ENCODE results near the gene KIFAP3.
"Not testable (repeated sequence)": the region's sequence is repeated elsewhere in the genome, so short reads cannot be mapped to it uniquely, and the experiment has no call there.

Gene KIFAP3

DNA sequence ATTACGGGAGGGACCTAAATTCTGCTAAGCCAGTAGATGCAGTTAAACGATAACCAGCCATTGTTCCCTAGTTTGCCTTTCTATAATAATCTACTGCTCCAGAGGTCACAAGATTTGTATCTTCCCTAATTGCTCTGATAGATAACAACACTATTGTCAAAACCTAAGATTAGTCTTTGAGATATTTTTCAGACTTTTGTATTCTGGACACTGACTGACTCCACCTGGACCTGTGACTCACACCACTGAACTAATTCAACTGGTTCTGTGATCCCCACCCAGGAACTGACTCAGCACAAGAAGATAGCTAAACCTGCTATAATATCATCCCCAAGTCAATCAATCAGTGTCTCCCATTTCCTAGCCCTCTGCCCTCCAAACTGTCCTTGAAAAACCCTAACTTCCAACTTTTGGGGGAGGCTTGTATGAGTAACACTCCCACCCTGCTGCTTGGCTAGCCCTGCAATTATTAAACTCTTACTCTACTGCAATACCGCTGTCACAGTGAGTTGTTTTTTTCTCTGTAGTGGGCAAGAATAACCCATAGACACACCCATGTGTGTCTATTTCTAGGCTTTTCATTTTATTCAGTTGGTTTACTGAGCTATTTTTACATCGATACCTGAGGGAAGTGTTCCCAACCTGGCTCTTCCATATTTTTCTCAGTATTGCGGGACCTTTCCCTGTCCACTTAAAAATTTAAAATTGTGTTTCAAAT lies 11.2 kb downstream of the KIFAP3 start:
- no peak for DNase-seq

DNA sequence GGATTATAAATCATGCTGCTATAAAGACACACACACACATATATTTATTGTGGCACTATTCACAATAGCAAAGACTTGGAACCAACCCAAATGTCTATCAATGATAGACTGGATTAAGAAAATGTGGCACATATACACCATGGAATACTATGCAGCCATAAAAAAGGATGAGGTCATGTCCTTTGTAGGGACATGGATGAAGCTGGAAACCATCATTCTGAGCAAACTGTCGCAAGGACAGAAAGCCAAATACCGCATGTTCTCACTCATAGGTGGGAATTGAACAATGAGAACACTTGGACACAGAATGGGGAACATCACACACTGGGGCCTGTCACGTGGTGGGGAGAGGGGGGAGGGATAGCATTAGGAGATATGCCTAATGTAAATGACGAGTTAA lies 12.8 kb downstream of the KIFAP3 start:
- not testable (repeated sequence) for DNase-seq

DNA sequence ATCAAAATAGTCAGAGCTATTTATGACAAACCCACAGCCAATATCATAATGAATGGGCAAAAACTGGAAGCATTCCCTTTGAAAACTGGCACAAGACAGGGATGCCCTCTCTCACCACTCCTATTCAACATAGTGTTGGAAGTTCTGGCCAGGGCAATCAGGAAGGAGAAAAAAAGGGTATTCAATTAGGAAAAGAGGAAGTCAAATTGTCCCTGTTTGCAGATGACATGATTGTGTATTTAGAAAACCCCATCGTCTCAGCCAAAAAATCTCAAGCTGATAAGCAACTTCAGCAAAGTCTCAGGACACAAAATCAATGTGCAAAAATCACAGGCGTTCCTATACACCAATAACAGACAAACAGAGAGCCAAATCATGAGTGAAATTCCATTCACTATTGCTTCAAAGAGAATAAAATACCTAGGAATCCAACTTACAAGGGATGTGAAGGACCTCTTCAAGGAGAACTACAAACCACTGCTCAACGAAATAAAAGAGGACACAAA lies 14.4 kb downstream of the KIFAP3 start:
- not testable (repeated sequence) for DNase-seq

DNA sequence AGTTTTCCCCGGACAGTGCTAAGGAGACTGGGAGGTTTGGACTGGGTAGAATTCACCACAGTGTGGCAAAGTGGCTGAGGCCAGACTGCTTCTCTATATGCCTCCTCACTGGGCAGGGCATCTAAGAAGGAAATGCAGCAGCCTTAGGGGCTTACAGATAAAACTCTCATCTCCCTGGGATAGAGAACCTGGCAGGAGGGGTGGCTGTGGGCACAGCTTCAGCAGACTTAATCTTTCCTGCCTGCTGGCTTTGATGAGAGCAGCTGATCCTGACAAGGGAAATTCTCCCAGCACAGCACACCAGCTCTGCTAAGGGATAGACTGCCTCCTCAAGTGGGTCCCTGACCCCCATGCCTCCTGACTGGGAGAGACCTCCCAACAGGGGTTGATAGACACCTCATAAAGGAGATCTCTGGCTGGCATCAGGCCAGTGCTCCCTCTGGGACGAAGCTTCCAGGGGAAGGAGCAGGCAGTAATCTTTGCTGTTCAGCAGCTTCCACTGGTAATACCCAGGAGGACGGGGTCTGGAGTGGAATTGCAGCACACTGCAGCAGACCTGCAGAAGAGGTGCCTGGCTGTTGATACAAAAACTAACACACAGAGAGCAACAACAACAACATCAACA lies 25.2 kb downstream of the KIFAP3 start:
- DNase-seq: no peak

DNA sequence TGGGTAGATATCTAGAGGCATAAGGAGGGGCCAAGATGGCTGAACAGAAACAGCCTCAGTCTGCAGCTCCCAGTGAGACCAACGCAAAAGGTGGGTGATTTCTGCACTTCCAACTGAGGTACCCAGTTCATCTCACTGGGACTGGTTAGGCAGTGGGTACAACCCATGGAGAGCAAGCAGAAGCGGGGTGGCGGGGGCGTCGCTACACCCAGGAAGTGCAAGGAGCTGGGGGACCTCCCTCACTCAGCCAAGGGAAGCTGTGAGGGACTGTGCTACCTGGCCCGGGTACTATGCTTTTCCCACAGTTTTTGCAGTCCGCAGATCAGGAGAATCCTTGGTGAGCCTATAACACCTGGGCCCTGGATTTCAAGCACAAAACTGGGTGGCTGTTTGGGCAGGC lies 26.0 kb downstream of the KIFAP3 start:
- DNase-seq: no peak

DNA sequence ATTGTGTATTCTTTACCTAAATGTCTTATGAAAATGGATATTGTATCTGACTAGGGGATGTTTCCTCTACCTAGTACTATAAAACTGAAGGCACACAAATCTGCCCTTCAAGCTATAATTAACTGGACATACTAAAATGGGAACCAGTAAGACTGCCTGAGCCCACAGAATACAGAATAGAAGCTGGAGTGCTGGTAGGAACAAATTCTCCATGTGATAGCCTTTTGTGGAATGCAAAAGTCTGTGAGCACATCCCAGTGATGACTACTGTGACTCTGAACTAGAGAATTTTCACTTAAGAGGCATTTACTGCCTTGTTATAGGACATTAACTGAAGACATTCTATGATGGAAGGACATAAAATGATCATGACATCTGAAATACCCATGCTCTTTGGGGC lies 30.3 kb downstream of the KIFAP3 start:
- no peak for DNase-seq

DNA sequence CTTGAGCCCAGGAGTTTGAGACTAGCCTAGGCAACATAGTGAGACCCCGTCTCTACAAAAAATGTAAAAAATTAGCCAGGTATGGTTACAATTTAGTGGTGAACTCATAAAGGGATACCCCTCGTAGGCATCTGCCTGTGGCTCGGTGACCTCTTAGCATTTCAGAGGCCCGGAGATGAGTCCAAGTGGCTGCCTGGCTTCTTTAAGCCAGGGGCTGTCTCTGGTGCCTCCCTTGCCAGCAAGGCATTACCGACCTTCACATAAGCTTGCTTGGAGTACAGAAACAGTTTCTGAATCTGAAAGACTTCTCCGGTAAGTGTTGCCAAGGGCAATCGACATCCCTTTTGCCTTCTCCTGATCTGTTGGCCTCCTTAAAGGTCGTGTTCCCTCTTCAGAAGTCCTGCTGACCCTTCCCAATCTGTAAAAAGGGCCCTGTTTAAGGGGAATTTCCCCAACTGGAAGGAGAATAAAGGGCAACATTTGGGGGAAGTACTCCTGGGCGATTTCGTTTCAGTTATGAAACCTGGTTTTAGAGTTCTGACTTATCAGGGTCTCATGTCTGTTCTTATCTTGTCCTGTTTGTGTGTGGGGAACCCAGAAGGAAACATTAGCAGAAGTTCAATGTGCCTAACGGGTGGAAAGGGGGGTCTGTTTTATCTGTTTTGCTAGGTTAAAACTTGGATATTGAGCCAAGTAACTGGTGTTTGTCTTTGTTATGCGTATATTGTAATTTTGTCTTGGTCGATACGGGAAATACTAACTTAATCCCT lies 32.9 kb downstream of the KIFAP3 start:
- no peak for DNase-seq

DNA sequence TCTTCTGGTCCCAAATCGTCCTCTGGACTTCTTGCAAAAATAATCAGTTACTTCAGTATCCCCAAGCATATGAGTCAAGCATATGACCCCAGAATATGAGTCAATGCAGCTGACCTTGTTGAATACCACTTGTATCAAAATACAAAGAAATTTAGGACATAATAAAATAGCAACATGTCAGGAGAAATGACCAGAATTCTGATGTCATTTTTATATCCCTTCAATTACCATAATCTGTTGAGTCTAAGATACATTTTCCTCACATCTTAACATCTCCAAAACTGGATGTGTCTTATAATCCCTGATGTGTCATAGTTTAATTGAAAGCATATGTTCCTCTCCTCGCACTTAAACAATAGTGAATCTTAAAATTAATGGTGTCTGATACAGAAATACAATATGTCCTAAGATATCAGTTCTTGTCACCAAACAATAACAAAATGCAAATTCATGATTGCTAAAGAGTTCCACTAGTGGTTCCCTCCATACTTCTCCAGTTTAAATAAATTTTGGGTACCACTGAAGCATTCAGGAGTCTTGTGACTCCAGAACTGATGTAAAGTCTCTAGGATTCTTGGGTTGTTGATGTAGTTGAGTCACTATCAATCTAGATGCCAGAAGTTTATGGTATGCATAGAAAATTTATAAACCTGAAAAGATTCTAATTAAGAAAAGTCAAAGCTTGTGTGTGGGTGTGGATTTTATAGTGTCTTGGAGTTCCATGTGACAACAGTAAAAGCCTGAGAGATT lies 41.8 kb downstream of the KIFAP3 start:
- DNase-seq: no peak

DNA sequence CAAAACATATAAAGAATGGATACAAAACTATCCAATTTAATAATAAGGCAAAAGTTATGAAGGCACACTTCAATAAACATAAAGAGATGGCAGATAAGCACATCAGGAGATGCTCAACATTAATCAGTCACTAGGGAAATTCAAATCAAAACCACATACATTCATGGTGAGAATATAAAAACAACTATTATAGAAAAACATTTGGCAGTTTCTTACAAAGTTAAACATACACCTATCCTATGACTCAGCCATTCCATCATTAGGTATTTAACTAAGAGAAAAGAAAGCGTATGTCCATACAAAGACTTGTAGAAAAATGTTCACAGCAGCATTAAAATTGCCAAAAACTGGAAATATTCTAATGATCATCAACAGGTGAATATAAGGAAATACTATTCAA lies 44.3 kb downstream of the KIFAP3 start:
- DNase-seq: no peak

DNA sequence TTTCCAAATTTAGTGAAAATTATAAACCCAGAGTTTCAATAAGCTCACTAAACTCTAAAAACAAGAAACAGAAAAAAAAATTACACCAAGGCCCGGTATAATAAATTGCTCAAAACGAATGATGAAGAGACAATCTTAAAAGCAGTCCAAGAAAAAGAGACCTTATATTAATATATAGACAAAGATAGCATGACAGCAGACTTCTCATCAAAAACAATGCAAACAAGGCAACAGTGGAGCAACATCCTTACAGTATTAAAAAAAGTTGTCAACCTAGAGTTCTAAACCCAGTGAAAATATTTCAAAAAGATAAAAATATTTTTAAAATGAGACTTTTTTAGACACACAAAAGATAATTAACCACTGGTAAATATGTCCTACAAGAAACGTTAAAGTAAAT lies 46.7 kb downstream of the KIFAP3 start:
- no peak for DNase-seq

DNA sequence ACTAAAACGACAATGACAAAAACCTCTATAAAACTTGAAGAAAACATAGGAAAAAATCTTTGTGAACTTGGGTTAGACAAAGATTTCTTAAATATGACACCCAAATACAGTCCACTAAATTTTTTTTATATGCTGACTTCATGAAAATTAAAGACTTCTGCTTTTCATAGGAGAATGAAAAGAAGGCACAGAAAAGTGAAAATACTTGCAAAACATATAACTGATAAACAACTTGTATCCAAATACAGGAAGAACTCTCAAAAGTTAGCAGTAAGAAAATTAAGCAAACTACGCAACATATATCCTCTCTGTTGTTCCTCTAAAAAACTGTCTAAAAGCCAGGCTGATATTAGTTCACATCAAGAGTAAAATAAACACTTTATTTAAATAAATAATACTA lies 53.6 kb downstream of the KIFAP3 start:
- DNase-seq: no peak

DNA sequence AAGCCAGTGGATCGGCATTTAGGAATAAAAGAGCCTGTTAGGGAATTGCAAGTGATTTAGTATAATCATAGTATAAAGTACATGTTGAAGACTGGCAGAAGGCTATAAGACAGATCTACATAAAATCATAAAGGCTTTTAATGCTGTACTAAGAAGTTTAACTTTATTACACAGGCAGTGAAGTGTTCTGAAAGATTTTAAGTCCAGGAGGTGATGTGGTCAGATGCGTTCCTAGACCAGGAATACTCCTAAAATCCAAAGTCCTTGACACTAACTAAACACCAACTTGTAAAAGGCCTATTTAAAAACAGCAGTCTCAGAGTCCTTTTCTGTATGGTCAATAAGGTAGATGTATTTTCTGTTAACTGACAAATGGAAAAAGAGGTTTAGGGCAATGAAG lies 57.0 kb downstream of the KIFAP3 start:
- no peak for DNase-seq

DNA sequence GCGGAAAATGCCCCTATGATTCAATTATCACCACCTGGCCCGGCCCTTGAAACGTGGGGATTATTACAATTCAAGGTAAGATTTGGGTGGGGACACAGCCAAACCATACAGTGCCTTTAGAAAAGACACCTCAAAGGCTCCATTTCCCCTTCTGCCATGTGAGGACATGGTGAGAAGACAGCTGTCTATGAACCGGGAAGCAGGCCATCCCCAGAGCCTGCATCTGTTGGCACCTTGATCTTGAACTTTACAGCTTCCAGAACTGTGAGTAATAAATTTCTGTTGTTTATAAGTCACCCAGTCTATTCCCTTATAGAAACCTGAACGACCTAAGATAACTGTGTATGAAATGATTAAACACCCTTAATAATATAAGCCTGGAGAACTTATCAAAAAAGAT lies 61.6 kb downstream of the KIFAP3 start:
- no peak for DNase-seq

DNA sequence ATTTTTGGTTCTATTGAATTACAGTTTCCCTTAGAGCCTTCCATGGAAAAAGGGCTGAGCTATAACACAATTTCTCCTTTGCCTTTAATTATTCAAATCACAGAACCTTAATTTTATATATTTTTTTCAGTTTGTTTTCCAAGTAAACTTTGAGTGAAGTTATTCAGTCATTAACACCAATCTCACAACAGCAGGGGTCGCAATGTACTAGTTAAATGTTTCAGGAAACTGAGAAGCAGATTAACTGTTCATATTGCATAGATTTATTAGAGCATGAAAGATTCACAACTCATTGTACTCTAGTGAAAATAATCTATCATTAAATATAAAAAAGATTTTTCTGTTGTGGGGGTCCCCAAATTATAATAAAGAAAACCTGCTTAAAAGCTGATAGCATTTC lies 64.1 kb downstream of the KIFAP3 start:
- DNase-seq: peak in 1 of 2 donors; percentile 30

DNA sequence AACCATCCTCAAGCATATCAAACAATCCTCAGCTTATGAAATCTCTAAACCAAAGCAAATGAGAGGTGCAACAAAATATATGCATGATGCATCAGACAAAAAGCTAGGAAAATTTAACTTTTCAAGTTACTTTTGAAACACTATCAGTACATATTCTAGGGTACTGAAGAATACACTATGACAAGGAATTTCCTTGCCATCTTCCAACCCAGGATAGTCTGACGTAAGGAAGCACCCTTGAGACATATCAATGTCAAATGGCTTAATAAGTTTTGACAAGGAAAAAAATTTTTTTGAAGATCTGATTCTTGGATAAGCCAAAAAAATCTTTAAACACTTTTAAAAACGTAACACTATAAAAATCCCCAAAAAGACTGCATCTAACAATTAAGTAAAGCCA lies 64.9 kb downstream of the KIFAP3 start:
- no peak for DNase-seq

DNA sequence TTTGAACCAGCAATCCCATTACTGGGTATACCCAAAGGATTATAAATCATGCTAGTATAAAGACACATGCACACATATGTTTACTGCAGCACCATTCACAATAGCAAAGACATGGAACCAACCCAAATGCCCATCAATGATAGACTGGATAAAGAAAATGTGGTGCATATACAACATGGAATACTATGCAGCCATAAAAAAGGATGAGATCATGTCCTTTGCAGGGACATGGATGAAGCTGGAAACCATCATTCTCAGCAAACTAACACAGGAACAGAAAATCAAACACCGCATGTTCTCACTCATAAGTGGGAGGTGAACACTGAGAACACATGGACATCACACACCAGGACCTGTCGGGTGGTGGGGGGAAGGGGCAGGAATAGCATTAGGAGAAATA lies 65.8 kb downstream of the KIFAP3 start:
- DNase-seq: not testable (repeated sequence)

DNA sequence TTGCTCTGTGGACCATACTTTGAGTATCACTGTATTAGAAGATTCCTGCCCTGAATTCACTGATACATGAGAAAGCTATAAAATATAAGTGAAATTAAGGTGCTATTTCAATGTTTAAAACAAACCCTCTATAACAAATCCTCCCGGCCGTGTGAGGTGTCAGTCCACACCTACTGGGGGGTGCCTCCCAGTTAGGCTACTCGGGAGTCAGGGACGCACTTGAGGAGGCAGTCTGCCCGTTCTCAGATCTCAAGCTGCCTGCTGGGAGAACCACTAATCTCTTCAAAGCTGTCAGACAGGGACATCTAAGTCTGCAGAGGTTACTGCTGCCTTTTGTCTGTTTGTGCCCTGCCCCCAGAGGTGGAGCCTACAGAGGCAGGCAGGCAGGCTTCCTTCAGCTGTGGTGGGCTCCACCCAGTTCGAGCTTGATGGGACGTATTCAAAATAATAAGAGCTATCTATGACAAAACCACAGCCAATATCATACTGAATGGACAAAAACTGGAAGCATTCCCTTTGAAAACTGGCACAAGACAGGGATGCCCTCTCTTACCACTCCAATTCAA lies 71.1 kb downstream of the KIFAP3 start:
- DNase-seq: not testable (repeated sequence)

DNA sequence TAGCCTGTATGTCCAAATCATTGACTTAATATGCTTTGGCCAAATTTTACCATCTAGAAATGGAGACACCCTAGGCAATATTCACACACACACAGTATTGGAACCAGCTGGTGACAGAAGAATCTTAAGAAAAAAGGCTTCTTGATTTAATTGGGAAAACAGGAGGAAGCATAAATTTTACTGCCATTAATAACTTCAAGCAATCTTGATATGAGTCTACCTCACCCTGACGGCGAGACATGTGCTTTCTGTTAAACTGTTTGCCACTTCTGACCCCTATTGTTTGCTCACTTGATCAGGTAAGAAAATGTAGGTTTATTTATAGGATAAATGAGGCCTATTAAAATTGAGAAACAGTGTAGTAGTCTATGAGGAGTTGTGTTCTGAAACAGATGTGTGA lies 73.2 kb downstream of the KIFAP3 start:
- DNase-seq: no peak

DNA sequence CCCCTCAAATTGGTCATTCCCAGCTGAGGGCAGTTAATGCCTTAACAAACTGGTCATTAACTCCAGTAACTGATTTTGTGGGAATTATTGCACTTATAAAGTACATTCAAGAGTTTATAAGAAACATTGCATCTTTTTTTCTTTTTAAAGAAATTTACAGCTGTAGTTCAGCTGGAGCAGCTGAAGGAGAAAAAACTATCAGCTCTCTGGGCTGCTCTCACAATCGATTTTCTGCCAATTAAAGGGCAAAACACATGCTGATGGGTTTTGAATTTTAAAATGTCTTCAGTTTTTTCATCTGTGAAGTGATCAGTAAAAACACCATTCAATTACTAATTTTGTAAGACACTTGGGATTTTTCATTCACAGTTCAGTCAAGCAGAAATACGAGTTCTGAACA lies 74.7 kb downstream of the KIFAP3 start:
- DNase-seq: no peak

DNA sequence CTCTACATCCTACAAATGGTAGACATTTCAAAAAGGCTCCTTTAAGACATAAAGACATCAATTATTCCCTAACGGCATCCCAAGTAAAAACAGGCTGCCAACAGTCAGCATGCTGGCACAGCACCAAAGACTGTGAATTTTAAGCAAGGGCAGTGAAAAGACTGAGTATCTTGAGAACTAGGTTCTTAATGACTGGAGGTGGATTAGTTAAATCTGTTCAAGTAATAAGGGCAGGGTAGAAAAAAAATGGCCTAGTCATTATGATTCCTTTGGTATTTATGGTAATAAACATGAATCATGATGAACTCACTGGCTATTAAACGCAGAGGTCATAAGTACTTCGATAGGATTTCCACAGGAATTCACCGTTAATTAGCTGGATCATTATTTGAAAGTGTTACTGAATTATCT lies 75.2 kb downstream of the KIFAP3 start:
- no peak for DNase-seq

DNA sequence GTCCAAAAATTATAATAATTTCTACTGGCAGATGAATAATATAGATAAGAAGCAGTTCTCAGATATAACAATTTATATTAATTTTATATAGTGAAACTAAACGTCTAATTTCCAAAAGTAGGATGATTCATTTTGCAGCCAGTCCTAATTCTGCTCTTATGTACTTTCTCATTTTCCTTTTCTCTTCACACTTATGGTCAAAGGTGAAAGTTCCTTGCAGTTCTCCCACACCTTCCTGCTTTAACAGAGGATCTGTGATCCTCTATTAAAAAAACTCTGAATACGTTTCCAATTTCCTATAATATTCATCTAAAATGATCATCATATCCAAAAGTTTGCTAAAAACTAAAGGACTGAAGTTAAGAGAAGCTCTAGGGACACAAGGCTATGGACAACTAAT lies 78.5 kb downstream of the KIFAP3 start:
- DNase-seq: no peak

DNA sequence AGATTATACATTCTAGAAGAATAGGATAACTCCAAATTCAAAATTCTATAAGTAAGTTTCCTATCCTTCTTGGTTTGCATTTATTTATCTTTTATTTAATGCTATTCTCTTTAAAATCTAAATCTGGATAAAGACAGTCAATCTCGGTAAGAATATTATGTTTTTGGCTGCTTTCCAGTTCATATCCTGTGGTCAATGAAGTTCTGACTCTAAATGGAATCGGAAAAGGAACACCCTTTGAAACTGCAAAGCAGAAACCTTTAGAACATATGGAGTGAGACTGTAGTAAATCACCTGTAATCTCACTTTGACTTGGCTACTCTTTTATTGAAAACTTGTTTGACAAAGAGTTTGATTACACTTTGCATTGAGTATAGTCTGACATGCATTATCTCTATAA lies 85.2 kb downstream of the KIFAP3 start:
- no peak for DNase-seq

DNA sequence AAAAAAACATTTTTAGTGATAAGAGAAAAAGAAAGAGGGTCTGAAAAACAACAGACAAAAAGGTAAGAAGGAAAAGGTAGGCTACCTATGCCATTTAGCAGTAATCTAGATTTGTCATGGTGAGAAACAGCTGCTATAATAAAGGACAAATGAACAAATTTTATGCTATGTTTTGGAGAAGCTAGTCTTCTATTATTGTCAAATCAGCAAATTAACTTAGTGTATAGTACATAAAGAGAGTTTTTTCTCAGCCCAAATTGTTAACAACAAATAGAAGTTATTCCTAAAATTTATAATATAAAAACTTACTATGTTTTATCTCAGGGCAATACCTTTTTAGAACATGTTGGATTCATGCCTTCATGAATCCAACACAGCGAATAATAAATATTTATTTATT lies 88.7 kb downstream of the KIFAP3 start:
- DNase-seq: no peak

All from CD4-positive, alpha-beta T cell treated with Interferon alpha-2 for 1 hour (primary cell).